ENCODE measurements around the gene CLDN19.

DNA sequence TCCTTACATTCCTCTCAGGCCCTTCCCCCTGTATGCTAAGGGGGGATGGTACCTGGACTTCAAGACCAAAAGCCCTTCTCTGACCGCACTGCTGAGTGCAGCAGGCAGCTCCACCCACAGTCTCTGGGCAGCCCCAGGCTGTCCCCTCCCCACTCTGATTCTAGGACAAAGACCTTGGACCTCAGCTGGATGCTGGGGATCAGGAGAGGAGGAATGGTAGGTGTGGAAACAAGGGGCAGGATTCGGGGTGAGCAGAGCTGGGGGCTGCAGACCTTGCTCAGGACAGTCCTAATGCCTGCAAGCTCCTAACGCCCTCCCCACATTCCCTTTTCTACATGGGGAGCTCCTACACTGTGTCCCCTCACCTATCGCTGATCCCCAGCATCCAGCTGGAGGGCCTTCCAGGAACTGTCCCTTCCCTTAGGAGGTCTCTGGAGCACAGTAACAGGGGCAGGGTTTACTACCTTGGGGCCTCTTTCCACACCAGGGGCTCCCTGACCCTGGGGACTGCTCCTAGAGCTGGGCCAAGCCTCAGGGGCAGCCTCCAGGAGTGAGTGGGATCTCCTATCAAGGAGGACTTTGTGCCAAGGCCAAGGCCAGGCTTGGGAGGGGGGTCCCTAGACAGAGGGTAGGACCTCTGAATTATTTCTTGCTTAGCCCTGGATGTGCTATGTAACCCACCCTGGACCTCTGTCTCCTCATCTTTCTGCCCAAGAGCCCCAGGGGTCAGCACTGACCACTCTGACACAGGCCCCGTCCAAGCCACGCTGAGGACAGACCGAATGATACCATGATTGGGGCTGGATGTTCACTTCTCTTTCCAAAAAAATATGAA lies 5.6 kb downstream of the CLDN19 start:
- TF ChIP-seq CTCF (conservative IDR thresholded peaks at IDR 0.05 in 1 of 2, IDR thresholded peaks at IDR 0.05 in 1 of 2; ENCODE audit: extremely low read depth in 1 of 2, insufficient read depth in 1 of 2, low read depth in 1 of 2, low read length in 2 of 2) (no peak), EZH2 (IDR thresholded peaks at IDR 0.05; ENCODE audit: borderline replicate concordance, low read length) (no peak)

Data from mammary epithelial cell (primary cell).